HG02678 (cell line): ENCODE data around the gene KCNQ5.
"Not testable (repeated sequence)": the region's sequence is repeated elsewhere in the genome, so short reads cannot be mapped to it uniquely, and the experiment has no call there.

Source experiments
- ATAC-seq: cut with Tn5 transposase; IDR thresholded peaks from one replicate; pipeline ENCODE4 v1.9.1; 2021; ENCODE audit warnings: mild to moderate bottlenecking, moderate library complexity; ENCODE audit not compliant: unreplicated experiment

KCNQ5 gene

GRCh38 chr6:72944660-72945059 lies 322.8 kb downstream of the KCNQ5 start:
- no peak for ATAC-seq

DNA sequence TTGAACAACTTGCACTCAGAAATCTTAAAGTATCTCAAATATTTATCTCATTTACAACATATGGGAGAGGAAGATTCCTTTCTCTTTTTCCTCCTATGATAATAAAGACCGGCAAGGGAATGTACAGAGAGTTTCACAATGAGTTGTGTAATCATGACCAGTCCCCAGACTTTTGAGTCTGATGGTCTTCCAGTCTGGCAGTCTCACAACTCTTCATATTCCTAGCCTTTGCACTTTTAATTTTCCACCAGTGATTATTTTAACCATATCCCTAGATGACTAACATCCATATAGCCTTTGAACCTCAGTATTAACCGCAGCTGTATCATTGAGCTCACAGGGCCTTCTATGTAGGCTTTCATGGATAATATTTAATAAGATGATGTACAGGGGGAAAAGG lies 324.9 kb downstream of the KCNQ5 start:
- ATAC-seq, result no peak

- ATAC-seq, result no peak
Observed at GRCh38 chr6:72947534-72947933, 325.7 kb downstream of the KCNQ5 start.

DNA sequence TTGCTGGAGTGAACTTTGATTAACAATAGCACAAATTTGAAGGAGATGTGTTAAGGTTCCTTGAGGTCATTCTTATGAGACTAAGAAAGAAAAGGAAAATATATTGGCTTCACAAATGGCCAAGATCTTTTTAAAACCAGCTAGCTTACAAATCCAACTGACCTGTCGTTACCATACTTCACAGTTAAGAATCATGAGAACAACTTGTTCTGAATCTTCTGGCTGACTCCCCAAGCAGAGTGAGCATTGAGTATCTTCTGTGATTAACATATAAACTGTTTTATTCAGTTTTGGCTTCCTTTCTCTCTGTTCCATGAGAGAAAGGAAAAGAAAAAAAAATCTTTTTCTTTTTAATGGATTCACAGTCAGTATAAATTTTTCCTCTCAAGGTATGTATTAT lies 326.3 kb downstream of the KCNQ5 start:
- ATAC-seq, result no peak

- no peak for ATAC-seq
Observed at GRCh38 chr6:72950114-72950860, 328.4 kb downstream of the KCNQ5 start.

DNA sequence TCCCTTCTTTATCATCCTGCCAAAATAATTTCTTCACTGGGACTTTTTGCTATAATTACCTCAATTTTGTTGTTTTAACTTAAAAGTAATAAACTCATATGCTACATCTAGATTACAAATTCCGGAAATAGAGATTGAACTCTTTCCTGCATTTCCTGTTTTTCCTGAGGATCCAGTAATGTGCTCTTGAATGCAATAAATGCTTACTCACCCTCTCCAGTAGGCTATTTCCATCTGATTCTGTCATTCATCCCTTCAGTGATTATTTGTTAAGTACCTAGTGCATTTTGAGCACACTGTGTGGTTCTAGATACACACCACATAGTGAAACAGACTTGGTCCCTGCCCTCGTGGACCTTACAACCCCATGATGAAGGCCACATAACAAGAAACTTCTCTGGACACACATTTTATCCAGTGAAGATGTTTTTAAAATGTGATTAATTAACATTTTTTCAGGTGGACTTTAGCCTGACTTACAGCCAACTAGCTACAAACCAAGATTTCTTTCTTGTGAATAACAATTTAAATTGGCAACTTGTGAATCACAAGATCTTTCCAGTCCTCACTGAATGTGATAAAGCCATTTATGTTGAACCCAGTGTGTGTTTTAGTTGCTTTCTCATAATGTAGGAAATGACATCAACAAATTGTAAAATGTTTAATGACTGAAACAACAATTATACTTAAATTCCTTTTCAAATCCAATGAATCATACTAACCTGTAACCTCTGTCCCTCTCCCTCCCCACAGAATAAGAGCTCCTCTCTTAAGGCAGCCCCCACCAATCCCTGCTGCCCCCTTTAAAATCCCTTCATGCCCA lies 331.2 kb downstream of the KCNQ5 start:
- ATAC-seq, result no peak

- no peak for ATAC-seq
Observed at GRCh38 chr6:72953971-72954381, 332.1 kb downstream of the KCNQ5 start.

- ATAC-seq, result no peak
Observed at GRCh38 chr6:72954716-72955115, 332.9 kb downstream of the KCNQ5 start.

- ATAC-seq, result no peak
Observed at GRCh38 chr6:72955666-72956065, 333.8 kb downstream of the KCNQ5 start.

DNA sequence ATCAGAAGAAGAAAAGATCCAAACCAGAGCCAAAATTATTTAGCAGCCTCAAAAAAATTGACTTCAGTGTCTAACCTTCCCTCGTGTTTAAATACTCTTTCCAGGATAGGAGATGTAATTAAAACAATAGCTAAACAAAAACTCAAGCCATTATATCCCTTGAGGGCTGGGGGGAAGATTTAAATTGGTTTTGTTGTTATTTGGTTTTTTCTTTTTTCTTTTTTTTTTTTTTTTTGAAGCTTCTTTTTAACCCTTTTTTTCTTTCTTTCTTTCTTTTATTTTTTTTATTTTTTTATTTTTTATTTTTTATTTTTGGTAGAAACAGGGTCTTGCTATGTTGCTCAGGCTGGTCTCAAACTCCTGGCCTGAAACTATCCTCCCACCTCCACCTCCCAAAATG lies 334.4 kb downstream of the KCNQ5 start:
- ATAC-seq, result no peak

DNA sequence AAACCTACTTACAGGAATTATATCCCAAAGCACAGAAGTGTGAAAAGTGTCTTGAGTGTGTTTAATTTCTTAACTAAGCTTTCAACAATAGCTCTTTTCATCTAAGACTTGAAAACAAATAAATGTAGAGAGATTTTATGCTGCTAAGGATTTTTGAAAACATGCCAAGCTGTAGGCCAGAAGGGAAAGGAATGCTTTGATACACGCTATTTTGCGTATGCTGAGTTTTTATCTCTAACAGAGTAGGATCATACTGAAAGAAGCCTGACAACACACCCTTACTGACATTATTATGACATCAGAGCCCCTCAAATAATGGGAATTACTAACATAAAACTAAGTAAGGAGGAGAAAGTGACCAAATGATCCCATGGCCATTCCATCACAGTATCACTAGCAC lies 338.0 kb downstream of the KCNQ5 start:
- ATAC-seq, result no peak

- ATAC-seq, result no peak
Observed at GRCh38 chr6:72963946-72964345, 342.1 kb downstream of the KCNQ5 start.

- no peak for ATAC-seq
Observed at GRCh38 chr6:72966628-72967280, 344.9 kb downstream of the KCNQ5 start.

DNA sequence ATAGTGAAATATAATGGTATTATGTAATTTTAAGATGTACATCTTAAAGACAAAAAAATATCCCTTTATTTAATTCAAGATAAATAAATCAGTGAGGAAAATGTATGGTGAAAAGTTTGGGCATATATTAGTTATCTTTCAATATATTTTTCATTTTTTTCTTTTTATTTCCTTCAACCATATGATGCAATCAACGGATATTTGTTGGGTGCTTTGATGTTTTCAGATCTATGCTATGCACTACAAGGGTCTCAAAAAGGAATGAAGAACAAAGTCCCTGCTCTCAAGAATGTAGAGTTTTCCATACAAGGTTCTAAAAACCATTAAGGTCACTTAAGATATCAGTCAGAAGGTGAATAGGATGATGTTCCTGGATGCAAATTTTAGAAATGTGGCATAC lies 345.5 kb downstream of the KCNQ5 start:
- no peak for ATAC-seq

GRCh38 chr6:72968704-72969103 lies 346.8 kb downstream of the KCNQ5 start:
- ATAC-seq, result no peak

- no peak for ATAC-seq
Observed at GRCh38 chr6:72969666-72970065, 347.8 kb downstream of the KCNQ5 start.

GRCh38 chr6:72972579-72972978 lies 350.7 kb downstream of the KCNQ5 start:
- no peak for ATAC-seq

DNA sequence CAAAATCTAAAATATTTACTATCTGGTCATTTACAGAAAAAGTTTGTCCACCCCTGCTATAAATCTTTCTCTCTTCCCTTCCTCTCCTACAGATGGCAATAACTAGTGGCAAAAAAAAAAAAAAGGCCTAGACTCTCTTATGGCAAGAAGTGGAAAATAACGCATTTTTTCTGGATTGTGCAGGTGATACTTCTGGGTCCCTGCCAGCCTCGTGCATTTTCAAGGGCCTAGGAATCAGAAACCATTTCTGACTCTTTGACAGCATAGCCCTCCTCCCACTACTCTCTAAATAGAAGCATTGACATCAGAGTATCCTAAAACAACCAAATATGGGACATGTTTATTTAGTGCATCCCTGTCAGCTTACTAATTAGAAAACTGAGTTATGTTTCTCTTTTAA lies 352.4 kb downstream of the KCNQ5 start:
- ATAC-seq, result no peak

DNA sequence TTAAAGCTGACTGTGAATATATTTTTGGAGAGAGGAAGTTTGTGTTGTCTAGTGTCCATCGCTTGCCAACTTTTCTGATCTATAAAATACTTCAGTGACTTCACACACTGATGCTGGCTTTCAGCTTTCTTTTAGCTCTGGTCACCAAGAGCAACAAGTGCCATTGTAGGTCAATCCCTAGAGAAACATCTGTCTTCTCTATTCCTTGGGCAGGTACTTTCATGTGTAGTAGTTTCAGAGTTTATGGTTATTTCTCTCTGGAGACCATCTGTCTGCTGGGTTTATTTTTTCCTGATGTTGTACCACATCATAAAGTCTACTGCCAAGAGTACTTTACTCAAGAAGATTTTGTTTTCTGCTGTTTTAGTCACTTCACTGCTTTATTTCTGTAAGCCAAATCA lies 353.5 kb downstream of the KCNQ5 start:
- ATAC-seq, result peak; percentile 69

- no peak for ATAC-seq
Observed at GRCh38 chr6:72976484-72976883, 354.6 kb downstream of the KCNQ5 start.

DNA sequence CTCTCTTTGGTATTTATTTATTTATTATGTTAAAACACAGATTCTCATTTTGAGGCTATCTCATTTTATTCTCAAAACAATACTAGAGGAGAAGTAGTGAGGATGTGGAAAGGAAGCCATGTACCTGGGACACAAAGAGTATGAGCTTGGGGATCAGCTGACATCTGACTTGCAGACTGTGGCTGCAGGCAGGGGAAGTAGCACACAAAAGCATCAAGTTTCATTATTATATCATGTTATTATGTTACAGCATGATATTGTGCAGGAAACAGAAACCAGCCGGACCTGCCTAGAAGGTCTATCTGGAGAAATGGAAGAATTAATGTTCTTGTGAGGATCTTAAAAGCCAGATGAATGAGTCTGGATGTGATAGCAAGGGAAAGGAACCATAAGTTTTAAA lies 355.2 kb downstream of the KCNQ5 start:
- peak; percentile 76 for ATAC-seq

GRCh38 chr6:72978808-72979207 lies 356.9 kb downstream of the KCNQ5 start:
- ATAC-seq, result not testable (repeated sequence)
